Karpas-422 (cell line): Measurements from ENCODE around the gene CSNK1G1. TPM values are rescaled to one million over a fixed set of nuclear protein-coding genes. Genes with fewer than 3 reads are reported as not detected.

Source experiments
- DNase-seq: peaks from one replicate; pipeline ENCODE4 v3.0.0-alpha.2; 2015
- H2AFZ ChIP-seq: fragments of 200-600 bp; sonication (generic); 2 replicates; pipeline ENCODE4 v1.6.1; 2014; ENCODE audit warnings: antibody characterized with exemption, low read length, mixed read lengths
- H3K27ac ChIP-seq: fragments of 200-600 bp; sonication (generic); 2 replicates; pipeline ENCODE4 v1.5.1; 2014; ENCODE audit warnings: mild to moderate bottlenecking, low read length, moderate library complexity
- H3K27me3 ChIP-seq: fragments of 200-600 bp; sonication (generic); 2 replicates; pipeline ENCODE4 v1.6.1; 2014; ENCODE audit warnings: low read length, mixed read lengths
- H3K36me3 ChIP-seq: fragments of 200-600 bp; sonication (generic); 2 replicates; pipeline ENCODE4 v1.6.1; 2014; ENCODE audit warnings: low read length, mixed read lengths; ENCODE audit not compliant: insufficient read depth
- H3K4me1 ChIP-seq: fragments of 200-600 bp; sonication (generic); 2 replicates; pipeline ENCODE4 v1.6.1; 2014; ENCODE audit warnings: mild to moderate bottlenecking, low read length, mixed read lengths
- H3K4me2 ChIP-seq: fragments of 200-600 bp; sonication (generic); 2 replicates; pipeline ENCODE4 v1.6.1; 2014; ENCODE audit warnings: low read length, low read depth, mild to moderate bottlenecking; ENCODE audit not compliant: poor library complexity, severe bottlenecking
- H3K4me3 ChIP-seq: fragments of 200-600 bp; sonication (generic); 2 replicates; pipeline ENCODE4 v1.5.1; 2014; ENCODE audit warnings: mild to moderate bottlenecking, antibody characterized with exemption, low read length, mixed read lengths
- H3K79me2 ChIP-seq: fragments of 200-600 bp; sonication (generic); 2 replicates; pipeline ENCODE4 v1.6.1; 2014; ENCODE audit warnings: mild to moderate bottlenecking, low read length, mixed read lengths
- H3K9ac ChIP-seq: fragments of 200-600 bp; sonication (generic); 2 replicates; pipeline ENCODE4 v1.6.0; 2014; ENCODE audit warnings: low read length
- H3K9me2 ChIP-seq: fragments of 200-600 bp; sonication (generic), shearing (Covaris generic); replicated peaks from 2 replicates; pipeline ENCODE4 v1.6.0; 2014; ENCODE audit warnings: mild to moderate bottlenecking, low read length, moderate library complexity; ENCODE audit not compliant: insufficient read depth
- H3K9me3 ChIP-seq: fragments of 300-700, 200-600 bp; sonication (generic); 2 replicates; pipeline ENCODE4 v1.6.1; 2014; ENCODE audit warnings: low read length, mixed read lengths
- H4K20me1 ChIP-seq: fragments of 200-600 bp; sonication (generic); 2 replicates; pipeline ENCODE4 v1.6.1; 2014; ENCODE audit warnings: mild to moderate bottlenecking, antibody characterized with exemption, low read length, low read depth; ENCODE audit not compliant: insufficient read depth
- total RNA-seq: library from RNA; depleted of rRNA; stranded (reverse); fragments of >200 nt; shearing (Covaris generic); gene quantifications from 2 replicates; pipeline ENCODE4 v1.2.3, GENCODE V29; 2014; ENCODE audit warnings: low replicate concordance

The CSNK1G1 gene
- total RNA-seq, 1 experiment from 2014 or later = 37.1 TPM

GRCh38 chr15:64141798-64142512, 214.0 kb downstream of the CSNK1G1 start:
- Histone ChIP-seq H3K27me3 (no peaks in the 10 kb centered on the region), H3K27ac (no peak overlapping the region), H3K4me3 (no peak overlapping the region), H3K9me2 (no peaks in the 10 kb centered on the region), H4K20me1 (no peaks in the 10 kb centered on the region), H2AFZ (no peak overlapping the region), H3K36me3 (peaks cover 8% of the 10 kb centered on the region), H3K4me1 (peaks cover 1% of the 10 kb centered on the region), H3K9me3 (no peaks in the 10 kb centered on the region), H3K9ac (no peak overlapping the region), H3K79me2 (no peaks in the 10 kb centered on the region), H3K4me2 (no peak overlapping the region)
- DNase-seq = no peak

GRCh38 chr15:64138331-64138941, 217.5 kb downstream of the CSNK1G1 start:
- no peak for DNase-seq
- H3K36me3 ChIP-seq = peaks cover 27% of the 10 kb centered on the region
- H3K27me3 ChIP-seq = no peaks in the 10 kb centered on the region
- no peaks in the 10 kb centered on the region for H3K79me2 ChIP-seq
- no peak overlapping the region for H3K27ac ChIP-seq
- H4K20me1 ChIP-seq = 0 out of 2 replicates have a peak, but pooled peaks cover 5% of the 10 kb centered on the region
- H3K4me1 ChIP-seq = peaks cover 6% of the 10 kb centered on the region
- no peaks in the 10 kb centered on the region for H3K9me3 ChIP-seq
- H3K9me2 ChIP-seq = no peaks in the 10 kb centered on the region
- H3K4me2 ChIP-seq = no peak overlapping the region
- no peak overlapping the region for H3K4me3 ChIP-seq
- no peak overlapping the region for H3K9ac ChIP-seq
- no peak overlapping the region for H2AFZ ChIP-seq

- H3K36me3 ChIP-seq = peaks cover 31% of the 10 kb centered on the region
Observed at GRCh38 chr15:64137226-64137833, 218.6 kb downstream of the CSNK1G1 start.

GRCh38 chr15:64136347-64136746, 219.6 kb downstream of the CSNK1G1 start:
- Histone ChIP-seq H3K9ac (no peak overlapping the region), H4K20me1 (0 out of 2 replicates have a peak, but pooled peaks cover 5% of the 10 kb centered on the region), H3K9me2 (no peaks in the 10 kb centered on the region), H3K27me3 (no peaks in the 10 kb centered on the region), H3K36me3 (peaks cover 40% of the 10 kb centered on the region), H2AFZ (no peak overlapping the region), H3K27ac (no peak overlapping the region), H3K4me2 (no peak overlapping the region), H3K4me1 (peaks cover 6% of the 10 kb centered on the region), H3K9me3 (no peaks in the 10 kb centered on the region), H3K4me3 (no peak overlapping the region), H3K79me2 (no peaks in the 10 kb centered on the region)
- no peak for DNase-seq

More at GRCh38 chr15:64137226-64137833, 218.6 kb downstream of the CSNK1G1 start:
- Histone ChIP-seq H3K9me2 (no peaks in the 10 kb centered on the region), H3K4me1 (peaks cover 6% of the 10 kb centered on the region), H3K79me2 (no peaks in the 10 kb centered on the region), H3K9me3 (no peaks in the 10 kb centered on the region), H3K9ac (no peak overlapping the region), H4K20me1 (0 out of 2 replicates have a peak, but pooled peaks cover 5% of the 10 kb centered on the region), H3K4me2 (no peak overlapping the region), H3K27me3 (no peaks in the 10 kb centered on the region), H3K27ac (no peak overlapping the region; the same call in 1 of the 2 replicates), H3K4me3 (no peak overlapping the region), H2AFZ (no peak overlapping the region)
- peak; percentile 60 for DNase-seq

DNA sequence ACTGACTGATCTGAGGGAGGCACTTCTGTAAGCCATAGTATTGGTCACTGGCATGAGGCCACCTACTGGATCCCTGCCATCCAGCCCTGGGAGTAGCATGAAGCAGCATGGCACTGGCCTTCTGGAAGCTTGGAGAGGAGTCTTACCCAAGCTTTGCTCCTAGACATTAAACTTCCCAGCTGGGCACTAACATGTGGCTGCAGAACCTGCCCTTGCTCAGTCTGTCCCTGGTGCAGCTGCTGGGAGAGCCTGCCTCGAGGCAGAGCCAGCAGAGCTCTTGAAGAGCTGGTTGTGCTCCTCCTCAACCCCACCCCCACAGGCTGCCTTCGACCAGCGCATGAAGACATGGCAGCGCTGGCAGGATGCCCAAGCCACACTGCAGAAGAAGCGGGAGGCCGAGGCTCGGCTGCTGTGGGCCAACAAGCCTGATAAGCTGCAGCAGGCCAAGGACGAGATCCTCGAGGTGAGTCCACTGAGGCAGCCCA, 221.6 kb downstream of the CSNK1G1 start:
- Histone ChIP-seq H3K36me3 (peaks cover 54% of the 10 kb centered on the region), H3K9me3 (no peaks in the 10 kb centered on the region), H3K9ac (no peak overlapping the region), H3K4me3 (no peak overlapping the region), H3K4me1 (peaks cover 6% of the 10 kb centered on the region), H3K27ac (no peak overlapping the region), H3K27me3 (no peaks in the 10 kb centered on the region), H3K9me2 (no peaks in the 10 kb centered on the region), H2AFZ (no peak overlapping the region), H4K20me1 (0 out of 2 replicates have a peak, but pooled peaks cover 5% of the 10 kb centered on the region), H3K4me2 (no peak overlapping the region), H3K79me2 (no peaks in the 10 kb centered on the region; the same call in 1 of the 2 replicates)
- no peak for DNase-seq

GRCh38 chr15:64133623-64134344, 222.2 kb downstream of the CSNK1G1 start:
- peaks cover 6% of the 10 kb centered on the region for H3K4me1 ChIP-seq
- H3K36me3 ChIP-seq = peaks cover 57% of the 10 kb centered on the region
- H4K20me1 ChIP-seq = 0 out of 2 replicates have a peak, but pooled peaks cover 5% of the 10 kb centered on the region
- no peak overlapping the region for H2AFZ ChIP-seq
- H3K9ac ChIP-seq = no peak overlapping the region
- no peaks in the 10 kb centered on the region for H3K9me3 ChIP-seq
- no peak overlapping the region for H3K27ac ChIP-seq
- H3K27me3 ChIP-seq = no peaks in the 10 kb centered on the region
- H3K9me2 ChIP-seq = no peaks in the 10 kb centered on the region
- no peak overlapping the region for H3K4me2 ChIP-seq
- H3K4me3 ChIP-seq = no peak overlapping the region
- no peaks in the 10 kb centered on the region; the same call in 1 of the 2 replicates for H3K79me2 ChIP-seq
- no peak for DNase-seq

GRCh38 chr15:64132217-64132616, 223.8 kb downstream of the CSNK1G1 start:
- Histone ChIP-seq H3K79me2 (no peaks in the 10 kb centered on the region; the same call in 1 of the 2 replicates), H4K20me1 (0 out of 2 replicates have a peak, but pooled peaks cover 5% of the 10 kb centered on the region), H2AFZ (no peak overlapping the region), H3K4me1 (peaks cover 6% of the 10 kb centered on the region), H3K27ac (no peak overlapping the region), H3K9ac (no peak overlapping the region), H3K36me3 (peaks cover 56% of the 10 kb centered on the region), H3K9me3 (no peaks in the 10 kb centered on the region), H3K4me3 (no peak overlapping the region), H3K27me3 (no peaks in the 10 kb centered on the region), H3K4me2 (no peak overlapping the region), H3K9me2 (no peaks in the 10 kb centered on the region)
- no peak for DNase-seq
